ENCODE data around the gene RNU6-9. TPM values are rescaled to one million over a fixed set of nuclear protein-coding genes. Genes with fewer than 3 reads are reported as not detected.

Gene RNU6-9
- total RNA-seq, 1 experiment from 2014 or later = not detected

- DNase-seq = no peak
- Histone ChIP-seq H3K4me1 (replicated peaks; ENCODE audit: insufficient read depth) (peaks cover 17% of the 10 kb centered on the region), H3K4me3 (no peak overlapping the region), H3K27ac (no peak overlapping the region), H3K27me3 (ENCODE audit: insufficient read depth, low read depth) (no peaks in the 10 kb centered on the region), H3K9me2 (ENCODE audit: insufficient read depth) (no peaks in the 10 kb centered on the region), H2AFZ (no peak overlapping the region), H3F3A (ENCODE audit: insufficient read depth, low read depth) (peaks cover 37% of the 10 kb centered on the region), H3K9me3 (ENCODE audit: insufficient read depth, low read depth) (no peaks in the 10 kb centered on the region), H4K20me1 (ENCODE audit: insufficient read depth) (no peaks in the 10 kb centered on the region; the same call in 1 of the 2 replicates), H3K4me2 (no peak overlapping the region), H3K36me3 (ENCODE audit: low read depth) (no peaks in the 10 kb centered on the region), H3K79me2 (ENCODE audit: low read depth) (no peaks in the 10 kb centered on the region)
- TF ChIP-seq CTCF (conservative IDR thresholded peaks at IDR 0.05) (no peak), EZH2 (IDR thresholded peaks at IDR 0.05; ENCODE audit: low read depth) (no peak)
- intact Hi-C loops (cut with micrococcal nuclease; ENCODE audit: unreplicated experiment) = loop anchor here (10.0 kb wide), 1 partner anchor 130 kb away; the partner anchor contains the start of gene WDR18
- ChIA-PET POLR2A (ENCODE audit: unreplicated experiment) (no interaction called here), CTCF (no interaction called here)
- no TSS peak for BruUV-seq (replicated peaks)
Measured at GRCh38 chr19:855142-855541, 38.1 kb upstream of the RNU6-9 start.

- Histone ChIP-seq H4K20me1 (ENCODE audit: insufficient read depth) (no peaks in the 10 kb centered on the region), H3K4me2 (no peak overlapping the region), H3K9me3 (ENCODE audit: insufficient read depth, low read depth) (no peaks in the 10 kb centered on the region), H3K27ac (no peak overlapping the region), H3K27me3 (ENCODE audit: insufficient read depth, low read depth) (no peaks in the 10 kb centered on the region), H3K36me3 (ENCODE audit: low read depth) (no peaks in the 10 kb centered on the region), H3K9me2 (ENCODE audit: insufficient read depth) (no peaks in the 10 kb centered on the region), H3K4me1 (replicated peaks; ENCODE audit: insufficient read depth) (peaks cover 14% of the 10 kb centered on the region), H3K4me3 (no peak overlapping the region), H3F3A (ENCODE audit: insufficient read depth, low read depth) (peaks cover 32% of the 10 kb centered on the region), H3K79me2 (ENCODE audit: low read depth) (no peaks in the 10 kb centered on the region), H2AFZ (no peak overlapping the region)
- TF ChIP-seq CTCF (conservative IDR thresholded peaks at IDR 0.05) (no peak), EZH2 (IDR thresholded peaks at IDR 0.05; ENCODE audit: low read depth) (no peak)
- ChIA-PET POLR2A (ENCODE audit: unreplicated experiment) (no interaction called here), CTCF (interaction anchor here (0.6 kb wide), 1 partner anchor 95 kb away, joined by 4 read pairs; no protein-coding TSS in a partner anchor)
- no peak for DNase-seq
- BruUV-seq (replicated peaks) = no TSS peak
- intact Hi-C loops (cut with micrococcal nuclease; ENCODE audit: unreplicated experiment) = loop anchor here (2.0 to 10.0 kb wide), 3 partner anchors 61 to 129 kb away; partner anchors contain the start of genes KISS1R and WDR18
Measured at GRCh38 chr19:855566-856120, 37.6 kb upstream of the RNU6-9 start.

GRCh38 chr19:858284-858683, 35.0 kb upstream of the RNU6-9 start:
- Histone ChIP-seq H3F3A (ENCODE audit: insufficient read depth, low read depth) (peaks cover 27% of the 10 kb centered on the region), H3K79me2 (ENCODE audit: low read depth) (no peaks in the 10 kb centered on the region), H2AFZ (no peak overlapping the region), H3K4me3 (no peak overlapping the region), H3K9me3 (ENCODE audit: insufficient read depth, low read depth) (no peaks in the 10 kb centered on the region), H3K27me3 (ENCODE audit: insufficient read depth, low read depth) (no peaks in the 10 kb centered on the region), H3K9me2 (ENCODE audit: insufficient read depth) (no peaks in the 10 kb centered on the region), H4K20me1 (ENCODE audit: insufficient read depth) (no peaks in the 10 kb centered on the region), H3K4me1 (replicated peaks; ENCODE audit: insufficient read depth) (peaks cover 12% of the 10 kb centered on the region), H3K27ac (no peak overlapping the region), H3K4me2 (no peak overlapping the region), H3K36me3 (ENCODE audit: low read depth) (no peaks in the 10 kb centered on the region)
- ChIA-PET POLR2A (ENCODE audit: unreplicated experiment) (no interaction called here), CTCF (interaction anchor here (0.7 kb wide), 1 partner anchor 304 kb away, joined by 5 read pairs; no protein-coding TSS in a partner anchor)
- intact Hi-C loops (cut with micrococcal nuclease; ENCODE audit: unreplicated experiment) = loop anchor here (10.0 kb wide), 1 partner anchor 127 kb away; the partner anchor contains the start of gene WDR18
- TF ChIP-seq EZH2 (IDR thresholded peaks at IDR 0.05; ENCODE audit: low read depth) (no peak), CTCF (conservative IDR thresholded peaks at IDR 0.05) (no peak)
- no TSS peak for BruUV-seq (replicated peaks)
- DNase-seq = no peak
